GM18861 (cell line): ENCODE measurements around the gene CENPM.
A peak's percentile ranks its signal among the peaks of the same experiment; 100 is the strongest.

ENCODE experiments used
- ATAC-seq: cut with Tn5 transposase; IDR thresholded peaks from one replicate; pipeline ENCODE4 v1.9.1; 2021; ENCODE audit not compliant: unreplicated experiment

The CENPM gene

GRCh38 chr22:41946629-41947423 lies at the start of gene CENPM:
Gene CENPM (minus strand): TSS chr22:41947152. CDS start chr22:41947076, 76 bp downstream.
- peak; percentile 39 for ATAC-seq

- ATAC-seq, result no peak
These were observed 48.3 kb upstream of the CENPM start for GRCh38 chr22:41995211-41995610.

- ATAC-seq, result no peak
These were observed 45.5 kb upstream of the CENPM start for GRCh38 chr22:41992496-41992895.

- ATAC-seq, result no peak
These were observed 44.2 kb upstream of the CENPM start for GRCh38 chr22:41991111-41991510.

- no peak for ATAC-seq
These were observed 42.3 kb upstream of the CENPM start for GRCh38 chr22:41989246-41989645.

GRCh38 chr22:41987276-41987675 lies 40.3 kb upstream of the CENPM start:
- no peak for ATAC-seq

- ATAC-seq, result no peak
These were observed 36.8 kb upstream of the CENPM start for GRCh38 chr22:41983513-41984405.

- ATAC-seq, result no peak
These were observed 35.9 kb upstream of the CENPM start for GRCh38 chr22:41982865-41983264.

GRCh38 chr22:41979423-41980250 lies 32.7 kb upstream of the CENPM start:
- no peak for ATAC-seq

GRCh38 chr22:41978732-41979131 lies 31.8 kb upstream of the CENPM start:
- no peak for ATAC-seq

- no peak for ATAC-seq
These were observed 30.1 kb upstream of the CENPM start for GRCh38 chr22:41976961-41977566.

- no peak for ATAC-seq
These were observed 29.3 kb upstream of the CENPM start for GRCh38 chr22:41976070-41976901.

GRCh38 chr22:41975299-41976069 lies 28.5 kb upstream of the CENPM start:
- ATAC-seq, result no peak

- no peak for ATAC-seq
These were observed 27.8 kb upstream of the CENPM start for GRCh38 chr22:41974691-41975290.

GRCh38 chr22:41971431-41971830 lies 24.5 kb upstream of the CENPM start:
- no peak for ATAC-seq

GRCh38 chr22:41970601-41971000 lies 23.6 kb upstream of the CENPM start:
- ATAC-seq, result no peak

- ATAC-seq, result no peak
These were observed 22.2 kb upstream of the CENPM start, which contains the start of gene SEPTIN3 for GRCh38 chr22:41969110-41969646. Gene SEPTIN3 (plus strand): TSS chr22:41969443. CDS start chr22:41971493, 2,050 bp downstream.

GRCh38 chr22:41968601-41969000 lies 21.6 kb upstream of the CENPM start:
- ATAC-seq, result no peak
